B cell (primary cell): ENCODE measurements around the gene DTX4. TPM values are rescaled to one million over a fixed set of nuclear protein-coding genes. Genes with fewer than 3 reads are reported as not detected.

Experiments
- ATAC-seq: fragments of 200-7000 bp; cut with Tn5 transposase; one replicate; pipeline ENCODE4 v1.10.0; 2021; ENCODE audit warnings: low read depth, mild to moderate bottlenecking, moderate number of reproducible peaks, moderate library complexity
- CTCF ChIA-PET: fragments of 350-600 bp; sonication (Branson Sonifier 250); formaldehyde crosslinking; loops from one replicate; lab custom pipeline; 2021; ENCODE audit warnings: antibody characterized with exemption, inconsistent platforms; lab: Charles Lee
- POLR2A ChIA-PET: fragments of 350-600 bp; sonication (Branson Sonifier 250); formaldehyde crosslinking; loops from one replicate; lab custom pipeline; 2021; ENCODE audit warnings: antibody characterized with exemption; lab: Charles Lee
- DNase-seq: peaks from one replicate; pipeline ENCODE4 v3.0.0; 2013
- H2AFZ ChIP-seq: 2 replicates; pipeline ENCODE4 v1.6.1; 2012; ENCODE audit warnings: mild to moderate bottlenecking, low read depth, low read length; ENCODE audit not compliant: insufficient read depth, poor library complexity, severe bottlenecking
- H3K27ac ChIP-seq, 2 donors: 1 replicate in 1 of 2; 2 replicates in 1 of 2; pipeline ENCODE4 v1.5.1; 2012 to 2013; ENCODE audit warnings: low read length in 2 of 2, mild to moderate bottlenecking in 2 of 2, moderate library complexity in 1 of 2
- H3K27me3 ChIP-seq, 4 experiments: fragments of 200-600 bp in 1 of 4; sonication (generic) in 1 of 4; replicated peaks in 1 of 4; 1 replicate in 2 of 4; 2 replicates in 2 of 4; pipeline versions ENCODE4 v1.6.1 to v1.7.0; 2013 to 2016; ENCODE audit warnings: low read length in 3 of 4, mild to moderate bottlenecking in 2 of 4, mixed read lengths in 1 of 4, moderate library complexity in 1 of 4; ENCODE audit not compliant: insufficient read depth in 4 of 4, control insufficient read depth in 3 of 4; ENCODE audit errors: control extremely low read depth in 1 of 4
- H3K36me3 ChIP-seq, 2 experiments: replicated peaks in 1 of 2; 1 replicate in 1 of 2; 2 replicates in 1 of 2; pipeline versions ENCODE4 v1.6.1 to v1.7.1; 2013; ENCODE audit warnings: low read length in 1 of 2; ENCODE audit not compliant: insufficient read depth in 2 of 2, control insufficient read depth in 1 of 2; ENCODE audit errors: control extremely low read depth in 1 of 2, extremely low read depth in 1 of 2
- H3K4me1 ChIP-seq, 2 donors: fragments of 200-600 bp in 1 of 2; sonication (generic) in 1 of 2; 1 replicate in 1 of 2; 2 replicates in 1 of 2; pipeline versions ENCODE4 v1.5.1 to v1.6.1; 2013 to 2017; ENCODE audit warnings: low read length in 2 of 2; ENCODE audit not compliant: control insufficient read depth in 2 of 2, insufficient read depth in 2 of 2
- H3K4me2 ChIP-seq: replicated peaks from 2 replicates; pipeline ENCODE3; 2012; ENCODE audit warnings: mild to moderate bottlenecking, low read depth, low read length; ENCODE audit not compliant: poor library complexity, severe bottlenecking
- H3K4me3 ChIP-seq, 5 experiments: fragments of 200-600 bp in 1 of 5; sonication (generic) in 1 of 5; 1 replicate in 3 of 5; 2 replicates in 2 of 5; pipeline versions ENCODE4 v1.5.1 to v1.7.0; 2011 to 2016; ENCODE audit warnings: low read length in 4 of 5, mild to moderate bottlenecking in 4 of 5, low read depth in 2 of 5, control low read depth in 1 of 5, moderate library complexity in 1 of 5; ENCODE audit not compliant: insufficient read depth in 1 of 5; ENCODE audit errors: control extremely low read depth in 1 of 5, extremely low read depth in 1 of 5
- H3K79me2 ChIP-seq: fragments of 200-600 bp; sonication (generic); one replicate; pipeline ENCODE4 v1.6.0; 2016; ENCODE audit warnings: low read length; ENCODE audit not compliant: control insufficient read depth, insufficient read depth
- H3K9ac ChIP-seq: fragments of 200-600 bp; sonication (generic); 2 replicates; pipeline ENCODE4 v1.6.1; 2017; ENCODE audit warnings: mild to moderate bottlenecking, low read length, moderate library complexity
- H3K9me3 ChIP-seq, 3 donors: one replicate each; pipeline versions ENCODE4 v1.6.1 to v1.7.1; 2013; ENCODE audit warnings: low read length in 2 of 3; ENCODE audit not compliant: control insufficient read depth in 2 of 3, insufficient read depth in 1 of 3; ENCODE audit errors: control extremely low read depth in 1 of 3
- H4K20me1 ChIP-seq: 2 replicates; pipeline ENCODE4 v1.6.0; 2012; ENCODE audit warnings: mild to moderate bottlenecking, low read length; ENCODE audit not compliant: insufficient read depth, control insufficient read depth, poor library complexity, severe bottlenecking
- H3K27ac Mint-ChIP-seq: one replicate; pipeline ENCODE4 v1.8.0; 2021; ENCODE audit warnings: mixed read lengths
- H3K27me3 Mint-ChIP-seq: one replicate; pipeline ENCODE4 v1.8.0; 2021; ENCODE audit warnings: mixed read lengths
- H3K4me1 Mint-ChIP-seq: one replicate; pipeline ENCODE4 v1.8.0; 2021; ENCODE audit warnings: mixed read lengths
- H3K4me3 Mint-ChIP-seq: one replicate; pipeline ENCODE4 v1.8.0; 2021; ENCODE audit warnings: mixed read lengths
- H3K9me3 Mint-ChIP-seq: one replicate; pipeline ENCODE4 v1.8.0; 2022; ENCODE audit warnings: mixed read lengths; ENCODE audit not compliant: insufficient read depth
- CTCF ChIP-seq: fragments of 200-600 bp; IDR thresholded peaks from one replicate; pipeline ENCODE4 v1.8.0; 2022; ENCODE audit warnings: antibody characterized with exemption, mild to moderate bottlenecking
- EZH2 ChIP-seq: IDR thresholded peaks from 2 replicates; pipeline ENCODE4 v1.6.1; 2012; ENCODE audit warnings: borderline replicate concordance, low read depth, mild to moderate bottlenecking, moderate library complexity, low read length; ENCODE audit not compliant: insufficient read depth, poor library complexity, severe bottlenecking
- WGBS: methylation state at CpG from one replicate; pipeline ENCODE4 v1.1.5; 2013; ENCODE audit warnings: missing lambda C conversion rate; ENCODE audit not compliant: insufficient coverage; 5-methylcytosine and 5-hydroxymethylcytosine counted together
- intact Hi-C: fragments of 100-400 bp; cut with micrococcal nuclease; formaldehyde crosslinking; loops from one replicate; pipeline ENCODE4 v1.10.0; 2022
- polyA minus RNA-seq: library from RNA; depleted of rRNA, polyadenylated mRNA; stranded (reverse); fragments of >200 nt; gene quantifications from 2 replicates; pipeline ENCODE4 v1.2.3, GENCODE V29; 2012
- polyA plus RNA-seq: library from polyadenylated mRNA; depleted of rRNA; stranded (reverse); fragments of >200 nt; gene quantifications from 2 replicates; pipeline ENCODE4 v1.2.3, GENCODE V29; 2012
- total RNA-seq, 2 donors: library from RNA; stranded (reverse); fragments of 120-200 nt in 1 of 2; gene quantifications; 1 replicate in 1 of 2; 2 replicates in 1 of 2; pipeline versions ENCODE4 v1.2.3 to v1.2.4, GENCODE V29; 2013 to 2022

Gene DTX4
- total RNA-seq (41.0 and 43.3 TPM in 2 replicates), polyA plus RNA-seq (10.7 and 11.7 TPM in 2 replicates), polyA minus RNA-seq (20.3 and 33.0 TPM in 2 replicates)
- 17.7 TPM for total RNA-seq (2013)

- Histone ChIP-seq H4K20me1 (peaks cover 17% of the 10 kb centered on the region), H3K4me2 (peak within 1 kb of the TSS; percentile 88), H3K9me3 (no peaks in the 10 kb centered on the region), H3K27me3 (no peaks in the 10 kb centered on the region), H3K36me3 (peaks cover 0 to 8% of the 10 kb centered on the region in 2 experiments), H3K4me3 (peak within 1 kb of the TSS; percentile 55 to 76 (median 74)), H3K27ac (peak within 1 kb of the TSS; percentile 38 to 60), H3K79me2 (peaks cover 49% of the 10 kb centered on the region), H2AFZ (peak within 1 kb of the TSS; percentile 82), H3K4me1 (peaks cover 20 to 26% of the 10 kb centered on the region in 2 donors), H3K9ac (peak within 1 kb of the TSS; percentile 71)
- Mint-ChIP-seq H3K9me3 (no peaks in the 10 kb centered on the region), H3K27me3 (no peaks in the 10 kb centered on the region), H3K4me1 (peaks cover 28% of the 10 kb centered on the region), H3K27ac (peak within 1 kb of the TSS; percentile 92), H3K4me3 (peak within 1 kb of the TSS; percentile 98)
- WGBS = under 1% methylated on average over 64 of the region's 64 CpGs
- intact Hi-C loops = loop anchor here (1.0 to 10.0 kb wide), 8 partner anchors 11 to 493 kb away; partner anchors contain the start of gene PATL1
- ChIA-PET POLR2A (interaction anchor here (0.6 to 3.3 kb wide), 14 partner anchors 11 to 597 kb away, joined by 3 to 20 read pairs (median 5); partner anchors contain the start of genes FAM111A and MPEG1), CTCF (interaction anchor here (0.5 to 11.2 kb wide), 38 partner anchors 10 to 604 kb away, joined by 3 to 215 read pairs (median 6); partner anchors contain the start of genes MPEG1, OR5A1 and OR5A2)
- DNase-seq = peak; percentile 93
- TF ChIP-seq EZH2 (no peak), CTCF (peak; percentile 96)
- ATAC-seq = peak; percentile 80
Measured at GRCh38 chr11:59171508-59172322, at the start of gene DTX4. TSS of gene DTX4 (plus strand) at chr11:59172132. CDS start at chr11:59172596, 464 bp downstream.
